BLaER1 treated with 17β-estradiol and CSF1 and Interleukin-3, amounts not matched to agents 10 nM and 100 nM (cell line): ENCODE measurements around the gene TENM3.

Experiments used
- H3K27ac ChIP-seq, 11 experiments: shearing (Covaris generic); formaldehyde crosslinking; 2 replicates each; pipeline ENCODE4 v1.8.1; 2022
- H3K27me3 ChIP-seq, 11 experiments: shearing (Covaris generic); formaldehyde crosslinking; 2 replicates each; pipeline ENCODE4 v1.8.1; 2022
- H3K36me3 ChIP-seq, 11 experiments: shearing (Covaris generic); formaldehyde crosslinking; 2 replicates each; pipeline ENCODE4 v1.8.1; 2022
- H3K4me1 ChIP-seq, 10 experiments: shearing (Covaris generic); formaldehyde crosslinking; 2 replicates each; pipeline ENCODE4 v1.8.1; 2022
- H3K4me2 ChIP-seq, 11 experiments: shearing (Covaris generic); formaldehyde crosslinking; 2 replicates each; pipeline ENCODE4 v1.8.1; 2022
- H3K4me3 ChIP-seq, 10 experiments: shearing (Covaris generic); formaldehyde crosslinking; 2 replicates each; pipeline ENCODE4 v1.8.1; 2022
- H3K9ac ChIP-seq, 11 experiments: shearing (Covaris generic); formaldehyde crosslinking; 2 replicates each; pipeline ENCODE4 v1.8.1; 2022
- H3K9me3 ChIP-seq, 11 experiments: shearing (Covaris generic); formaldehyde crosslinking; replicated peaks in 1 of 11; 2 replicates each; pipeline ENCODE4 v1.8.1; 2022
- H4K20me1 ChIP-seq, 11 experiments: shearing (Covaris generic); formaldehyde crosslinking; 2 replicates each; pipeline ENCODE4 v1.8.1; 2022
- Cebpa-rat ChIP-seq, 11 experiments: shearing (Covaris generic); IDR thresholded peaks; 2 replicates each; pipeline ENCODE4 v1.8.1; 2022

Gene TENM3

DNA sequence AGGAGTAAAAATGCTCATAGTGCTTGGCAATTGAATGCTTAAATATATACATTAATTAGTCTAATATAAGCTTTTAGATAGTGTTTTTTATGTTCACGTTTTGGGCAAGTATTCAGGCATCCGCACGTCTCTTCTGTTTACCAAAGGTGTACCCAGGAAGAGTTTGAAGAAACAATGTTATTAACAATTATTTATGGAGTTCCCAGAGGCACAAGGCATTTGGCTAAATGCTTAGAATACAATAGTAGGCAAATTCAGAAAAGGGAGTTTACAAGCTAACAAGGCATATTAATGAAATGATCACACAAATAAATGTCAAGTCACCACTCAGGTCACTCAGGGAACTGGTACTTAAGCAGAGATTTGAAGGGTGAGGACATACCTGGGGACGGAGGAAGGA, 294.8 kb downstream of the TENM3 start:
- H3K27me3 ChIP-seq, result no peaks in the 10 kb centered on the region
- no peak overlapping the region for H3K27ac ChIP-seq
- H4K20me1 ChIP-seq, result no peaks in the 10 kb centered on the region; a peak in 1 of 22 replicates
- no peaks in the 10 kb centered on the region for H3K9me3 ChIP-seq
- H3K4me1 ChIP-seq, result no peaks in the 10 kb centered on the region
- no peaks in the 10 kb centered on the region for H3K36me3 ChIP-seq
- H3K9ac ChIP-seq, result no peak overlapping the region
- TF ChIP-seq Cebpa-rat (IDR thresholded peaks at IDR 0.05), result no peak
- H3K4me2 ChIP-seq, result no peak overlapping the region
- H3K4me3 ChIP-seq, result no peak overlapping the region

DNA sequence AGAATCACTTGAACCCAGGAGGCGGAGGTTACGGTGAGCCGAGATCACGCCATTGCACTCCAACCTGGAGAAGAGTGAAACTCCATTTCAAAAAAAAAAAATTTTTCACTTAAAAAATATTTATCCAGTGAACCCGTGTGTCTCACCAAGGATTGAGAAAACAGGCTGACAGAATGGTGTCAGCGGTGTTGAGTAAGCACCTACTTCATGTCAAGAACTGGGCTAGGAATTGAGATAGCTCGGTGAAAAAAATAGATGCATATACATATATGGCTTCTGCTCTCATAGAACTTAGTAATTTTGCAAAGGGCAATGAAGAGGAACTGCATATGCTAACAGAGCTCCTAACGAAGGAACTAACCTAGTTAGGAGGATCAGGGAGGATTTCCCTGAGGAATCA, 297.3 kb downstream of the TENM3 start:
- Histone ChIP-seq H3K27ac (no peak overlapping the region), H3K4me1 (no peaks in the 10 kb centered on the region), H3K27me3 (no peaks in the 10 kb centered on the region), H3K9ac (no peak overlapping the region), H4K20me1 (no peaks in the 10 kb centered on the region; a peak in 2 of 22 replicates), H3K4me2 (no peak overlapping the region), H3K36me3 (no peaks in the 10 kb centered on the region), H3K9me3 (no peaks in the 10 kb centered on the region), H3K4me3 (no peak overlapping the region)
- TF ChIP-seq Cebpa-rat (IDR thresholded peaks at IDR 0.05), result no peak

DNA sequence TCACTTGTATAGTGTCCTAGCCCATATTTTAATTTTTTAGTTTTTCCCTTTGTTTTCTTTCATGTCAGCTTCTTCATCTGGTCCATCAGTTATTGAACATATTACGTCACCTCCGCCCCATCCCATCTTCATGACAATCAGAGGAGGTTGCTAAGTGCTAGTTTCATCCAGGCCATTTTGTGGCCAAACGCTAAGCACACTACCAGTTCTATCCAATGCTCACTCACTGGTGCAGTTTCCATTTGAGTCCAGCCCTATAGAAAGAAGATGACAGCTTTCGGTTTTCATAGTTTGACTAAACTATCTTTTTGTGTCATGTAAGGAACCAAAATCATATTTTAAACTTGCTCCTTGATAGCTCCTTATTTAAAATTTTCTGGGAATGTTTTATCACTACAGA, 304.2 kb downstream of the TENM3 start:
- Histone ChIP-seq H4K20me1 (no peaks in the 10 kb centered on the region; a peak in 1 of 22 replicates), H3K36me3 (no peaks in the 10 kb centered on the region), H3K9ac (no peak overlapping the region), H3K4me2 (no peak overlapping the region), H3K4me1 (peaks cover 0 to 11% (median 6%) of the 10 kb centered on the region in 10 experiments; a peak in 10 of 20 replicates), H3K27ac (no peak overlapping the region), H3K4me3 (no peak overlapping the region), H3K27me3 (no peaks in the 10 kb centered on the region), H3K9me3 (no peaks in the 10 kb centered on the region)
- no peak for TF ChIP-seq Cebpa-rat (IDR thresholded peaks at IDR 0.05)

DNA sequence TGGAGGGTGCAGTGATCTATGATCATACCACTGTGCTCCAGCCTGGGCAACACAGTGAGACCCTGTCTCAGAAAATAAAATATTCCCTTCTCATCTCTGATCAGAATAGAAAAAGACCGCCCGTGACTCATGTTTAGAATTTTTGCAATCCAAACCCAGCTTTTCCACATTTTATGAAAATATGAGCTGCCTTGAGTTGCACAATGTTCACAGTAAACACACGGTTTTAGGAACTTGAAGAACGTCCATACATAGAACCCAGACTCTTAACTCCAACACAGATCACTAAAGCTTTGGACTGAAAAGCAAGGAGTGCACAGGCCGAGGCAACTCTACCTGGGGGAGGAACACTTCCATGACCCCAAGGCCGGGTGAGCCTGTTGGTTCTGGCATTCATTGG, 305.0 kb downstream of the TENM3 start:
- H3K36me3 ChIP-seq, result no peaks in the 10 kb centered on the region; a peak in 1 of 22 replicates
- TF ChIP-seq Cebpa-rat (IDR thresholded peaks at IDR 0.05), result no peak
- H3K9ac ChIP-seq, result no peak overlapping the region

DNA sequence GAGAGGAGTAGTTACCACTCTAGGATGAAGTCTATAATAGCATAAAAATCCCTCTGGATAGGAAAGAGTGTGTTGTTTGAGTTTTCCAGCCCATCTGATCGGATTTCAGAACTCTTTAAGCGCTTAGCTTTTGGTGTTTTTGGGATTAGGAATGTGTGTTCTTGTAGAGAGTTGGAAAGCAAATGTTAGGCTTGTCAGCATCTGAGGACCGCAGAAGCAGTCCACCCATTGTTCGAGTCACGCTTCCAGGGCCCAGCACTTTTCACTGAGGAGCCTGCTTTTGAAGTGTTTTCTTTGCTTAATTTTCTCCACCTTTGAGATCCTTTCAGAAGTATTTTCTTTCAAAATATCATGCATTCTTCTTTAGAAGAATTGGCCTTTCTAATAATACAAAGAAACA, 306.2 kb downstream of the TENM3 start:
- no peaks in the 10 kb centered on the region for H3K9me3 ChIP-seq
- no peak overlapping the region for H3K27ac ChIP-seq
- TF ChIP-seq Cebpa-rat (IDR thresholded peaks at IDR 0.05), result no peak
- H3K27me3 ChIP-seq, result no peaks in the 10 kb centered on the region
- no peak overlapping the region for H3K9ac ChIP-seq
- peaks cover under 1 to 16% (median 8%) of the 10 kb centered on the region in 10 experiments; a peak in 18 of 20 replicates for H3K4me1 ChIP-seq
- no peaks in the 10 kb centered on the region; a peak in 1 of 22 replicates for H3K36me3 ChIP-seq
- no peaks in the 10 kb centered on the region; a peak in 1 of 22 replicates for H4K20me1 ChIP-seq
- H3K4me3 ChIP-seq, result no peak overlapping the region
- no peak overlapping the region for H3K4me2 ChIP-seq

More for the DNA sequence above, 305.0 kb downstream of the TENM3 start:
- no peak overlapping the region for H3K4me3 ChIP-seq
- no peak overlapping the region for H3K4me2 ChIP-seq
- H3K27me3 ChIP-seq, result no peaks in the 10 kb centered on the region
- H3K9me3 ChIP-seq, result no peaks in the 10 kb centered on the region
- H3K27ac ChIP-seq, result no peak overlapping the region
- H3K4me1 ChIP-seq, result peaks cover 0 to 11% (median 6%) of the 10 kb centered on the region in 10 experiments; a peak in 10 of 20 replicates
- no peaks in the 10 kb centered on the region; a peak in 1 of 22 replicates for H4K20me1 ChIP-seq

DNA sequence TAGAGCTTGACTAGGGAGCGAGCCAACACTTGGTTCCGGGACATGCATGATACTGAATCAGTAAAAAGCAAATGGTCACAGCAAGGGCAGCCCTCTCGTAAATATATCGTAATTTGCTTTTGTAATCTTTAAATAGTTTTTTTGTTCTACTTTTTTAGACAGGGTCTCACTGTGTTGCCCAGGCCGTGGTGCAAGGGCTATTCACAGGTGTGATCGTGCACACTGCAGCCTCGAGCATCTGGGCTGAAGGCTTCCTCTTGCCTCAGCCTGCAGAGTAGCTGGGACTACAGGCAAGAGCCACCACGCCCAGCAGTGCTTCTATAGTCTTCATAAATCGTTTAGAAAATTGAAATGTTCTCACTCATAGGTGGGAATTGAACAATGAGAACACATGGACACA, 309.7 kb downstream of the TENM3 start:
- Histone ChIP-seq H3K9ac (no peak overlapping the region), H3K4me1 (peaks cover 4 to 16% (median 13%) of the 10 kb centered on the region in 10 experiments; a peak in 16 of 20 replicates), H3K4me2 (no peak overlapping the region), H3K27me3 (no peaks in the 10 kb centered on the region), H3K36me3 (no peaks in the 10 kb centered on the region; a peak in 1 of 22 replicates), H3K9me3 (no peaks in the 10 kb centered on the region), H3K27ac (no peak overlapping the region), H3K4me3 (no peak overlapping the region), H4K20me1 (no peaks in the 10 kb centered on the region)
- no peak for TF ChIP-seq Cebpa-rat (IDR thresholded peaks at IDR 0.05)

DNA sequence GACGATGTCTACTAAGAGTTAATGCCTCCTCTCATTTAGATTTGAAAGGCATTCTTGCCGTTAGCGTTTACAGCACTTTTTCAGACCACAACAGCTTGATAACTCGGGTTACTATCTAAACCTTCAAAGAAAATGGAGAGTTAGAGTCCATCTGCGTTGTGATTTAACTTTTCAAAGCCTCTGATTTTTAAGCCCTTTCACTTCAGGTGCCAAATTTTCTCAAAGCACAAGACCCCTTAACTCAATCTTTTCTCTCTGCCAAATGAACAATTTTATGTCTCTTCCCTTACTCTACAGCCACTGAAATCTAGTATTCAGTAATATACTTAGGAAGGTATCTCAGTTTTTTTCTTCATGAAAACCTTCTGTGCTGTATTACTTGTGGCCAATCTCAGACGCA, 310.5 kb downstream of the TENM3 start:
- TF ChIP-seq Cebpa-rat (IDR thresholded peaks at IDR 0.05), result no peak
- Histone ChIP-seq H3K9me3 (no peaks in the 10 kb centered on the region), H3K4me1 (peaks cover 4 to 16% (median 13%) of the 10 kb centered on the region in 10 experiments; a peak in 16 of 20 replicates), H3K27ac (no peak overlapping the region), H4K20me1 (no peaks in the 10 kb centered on the region), H3K36me3 (no peaks in the 10 kb centered on the region; a peak in 1 of 22 replicates), H3K27me3 (no peaks in the 10 kb centered on the region), H3K4me3 (no peak overlapping the region), H3K9ac (no peak overlapping the region), H3K4me2 (no peak overlapping the region; a peak in 1 of 22 replicates)

DNA sequence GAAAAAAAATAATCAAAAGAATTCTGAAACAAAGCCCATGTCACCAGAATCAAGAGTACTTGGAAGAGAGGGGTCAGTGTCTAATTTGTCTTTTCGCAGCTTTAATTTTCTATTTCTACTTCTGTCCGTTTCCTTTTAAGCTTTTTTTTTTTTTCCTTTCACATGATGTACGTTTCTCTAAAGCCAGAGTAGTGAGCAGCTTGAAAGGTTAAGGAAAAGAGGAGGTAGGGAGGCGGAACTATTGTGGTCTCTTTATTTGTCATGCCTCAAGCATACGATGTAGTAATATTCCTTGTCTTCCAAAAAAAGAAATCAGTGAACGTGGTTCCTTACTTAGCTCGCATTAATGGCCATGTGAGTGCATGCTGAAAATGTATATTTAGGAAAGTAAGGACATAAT, 311.5 kb downstream of the TENM3 start:
- Histone ChIP-seq H4K20me1 (no peaks in the 10 kb centered on the region), H3K4me2 (peak overlapping the region; percentile 23 to 58 (median 46)), H3K36me3 (no peaks in the 10 kb centered on the region; a peak in 1 of 22 replicates), H3K9me3 (no peaks in the 10 kb centered on the region), H3K27ac (no peak overlapping the region), H3K4me1 (peaks cover 4 to 16% (median 13%) of the 10 kb centered on the region in 10 experiments; a peak in 16 of 20 replicates), H3K27me3 (no peaks in the 10 kb centered on the region), H3K9ac (no peak overlapping the region), H3K4me3 (no peak overlapping the region)
- no peak for TF ChIP-seq Cebpa-rat (IDR thresholded peaks at IDR 0.05)

DNA sequence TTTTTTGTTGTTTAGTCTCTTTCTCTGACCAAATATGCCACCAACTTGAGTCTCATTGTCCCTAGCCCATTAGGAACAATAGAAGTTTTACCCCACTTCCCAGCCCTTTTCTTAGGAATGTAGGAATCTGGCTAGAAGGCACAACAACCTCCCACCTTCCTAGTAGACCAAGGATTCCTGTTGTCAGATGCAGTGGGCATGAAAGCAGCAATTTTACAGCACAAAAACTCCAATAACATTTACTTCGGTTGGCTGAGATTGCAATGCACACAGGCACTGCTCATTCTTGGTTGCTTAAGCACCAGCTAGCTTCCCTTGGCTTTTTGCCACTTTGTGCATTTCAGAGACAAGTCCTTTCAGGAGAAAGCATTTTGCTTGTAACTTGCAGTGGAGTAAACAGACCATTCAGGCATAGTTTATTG, 312.8 kb downstream of the TENM3 start:
- Histone ChIP-seq H3K36me3 (no peaks in the 10 kb centered on the region; a peak in 1 of 22 replicates), H4K20me1 (no peaks in the 10 kb centered on the region), H3K4me2 (0 out of 22 replicates have a peak overlapping the region, but pooled peaks of 1 of the 11 experiments have one; percentile 1), H3K9me3 (no peaks in the 10 kb centered on the region), H3K27ac (no peak overlapping the region), H3K4me1 (peaks cover 8 to 19% (median 14%) of the 10 kb centered on the region in 10 experiments; a peak in 16 of 20 replicates), H3K4me3 (no peak overlapping the region), H3K9ac (no peak overlapping the region), H3K27me3 (no peaks in the 10 kb centered on the region)
- no peak for TF ChIP-seq Cebpa-rat (IDR thresholded peaks at IDR 0.05)

DNA sequence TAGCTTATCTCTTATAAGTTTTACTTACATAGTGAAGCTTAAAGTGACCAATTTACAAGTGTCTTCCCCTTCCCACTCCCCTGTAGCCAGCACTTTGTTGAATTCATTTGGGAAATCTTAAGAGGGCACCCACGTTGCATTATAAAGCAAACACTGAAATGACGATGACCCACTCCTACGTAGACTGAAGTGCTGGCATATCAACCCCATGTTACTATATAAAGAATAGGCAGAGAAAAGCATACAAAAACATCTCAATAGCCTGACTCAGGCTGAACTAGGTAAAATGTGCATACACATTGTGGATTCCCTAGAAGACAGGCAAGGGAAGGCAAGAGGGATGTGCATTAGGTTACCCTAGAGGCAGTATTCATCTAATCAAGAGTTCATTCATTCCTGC, 313.4 kb downstream of the TENM3 start:
- H4K20me1 ChIP-seq, result no peaks in the 10 kb centered on the region
- H3K4me1 ChIP-seq, result peaks cover 8 to 19% (median 14%) of the 10 kb centered on the region in 10 experiments; a peak in 16 of 20 replicates
- TF ChIP-seq Cebpa-rat (IDR thresholded peaks at IDR 0.05), result no peak
- H3K27me3 ChIP-seq, result no peaks in the 10 kb centered on the region
- no peak overlapping the region for H3K27ac ChIP-seq
- H3K4me3 ChIP-seq, result no peak overlapping the region
- no peaks in the 10 kb centered on the region; a peak in 1 of 22 replicates for H3K36me3 ChIP-seq
- no peaks in the 10 kb centered on the region for H3K9me3 ChIP-seq
- no peak overlapping the region for H3K9ac ChIP-seq
- no peak overlapping the region for H3K4me2 ChIP-seq
